ENCODE results near the gene GCGR. TPM values are rescaled to one million over a fixed set of nuclear protein-coding genes. Genes with fewer than 3 reads are reported as not detected.

GCGR gene
- total and polyA plus RNA-seq, 2 of the 13 experiments (the other 11 are each of a cell fraction or from before 2014, with no cell fraction given), result 0.04 to 0.13 TPM

GRCh38 chr17:81833160-81833920 is 29.4 kb downstream of the GCGR start, which contains the start of gene MCRIP1 (continued):
- TF ChIP-seq MLXIP (CRISPR knock-in tag; IDR thresholded peaks at IDR 0.05; ENCODE audit: borderline replicate concordance) (no peak), SMAD9 (CRISPR knock-in tag; IDR thresholded peaks at IDR 0.05) (no peak), FOXK1 (CRISPR knock-in tag; IDR thresholded peaks at IDR 0.05; ENCODE audit: borderline replicate concordance, low read depth) (peak; percentile 37; the same call in 1 of the 2 replicates), MAF1 (CRISPR knock-in tag; IDR thresholded peaks at IDR 0.05; ENCODE audit: borderline replicate concordance) (0 out of 2 replicates have a peak, but pooled peaks have one; percentile 73), ZNF251 (CRISPR knock-in tag; IDR thresholded peaks at IDR 0.05) (0 out of 2 replicates have a peak, but pooled peaks have one; percentile 78), SYNCRIP (IDR thresholded peaks at IDR 0.05; ENCODE audit: insufficient read depth, low read depth, low read length) (no peak), CHCHD3 (CRISPR knock-in tag; IDR thresholded peaks at IDR 0.05) (no peak), KDM2A (CRISPR knock-in tag; IDR thresholded peaks at IDR 0.05; ENCODE audit: borderline replicate concordance, low read depth) (peak; percentile 75; the same call in 1 of the 2 replicates), TEAD2 (CRISPR knock-in tag; IDR thresholded peaks at IDR 0.05) (no peak), ZNF12 (CRISPR knock-in tag; IDR thresholded peaks at IDR 0.05) (peak; percentile 47), XRCC5 (optimal IDR thresholded peaks at IDR 0.05; ENCODE audit: low read length) (peak; percentile 48), PHF20 (CRISPR knock-in tag; IDR thresholded peaks at IDR 0.05) (peak; percentile 72), ZNF367 (CRISPR knock-in tag; IDR thresholded peaks at IDR 0.05; ENCODE audit: borderline replicate concordance) (no peak; the same call in 1 of the 2 replicates), PCBP2 (optimal IDR thresholded peaks at IDR 0.05; ENCODE audit: low read depth, low read length, poor library complexity, severe bottlenecking) (no peak), FLYWCH1 (CRISPR knock-in tag; IDR thresholded peaks at IDR 0.05) (no peak), ZNF501 (CRISPR knock-in tag; IDR thresholded peaks at IDR 0.05) (peak; percentile 91), TAF15 (IDR thresholded peaks at IDR 0.05; ENCODE audit: low read depth, low read length, poor library complexity, severe bottlenecking) (peak; percentile 76)
- TF ChIP-seq, protein P1, sequence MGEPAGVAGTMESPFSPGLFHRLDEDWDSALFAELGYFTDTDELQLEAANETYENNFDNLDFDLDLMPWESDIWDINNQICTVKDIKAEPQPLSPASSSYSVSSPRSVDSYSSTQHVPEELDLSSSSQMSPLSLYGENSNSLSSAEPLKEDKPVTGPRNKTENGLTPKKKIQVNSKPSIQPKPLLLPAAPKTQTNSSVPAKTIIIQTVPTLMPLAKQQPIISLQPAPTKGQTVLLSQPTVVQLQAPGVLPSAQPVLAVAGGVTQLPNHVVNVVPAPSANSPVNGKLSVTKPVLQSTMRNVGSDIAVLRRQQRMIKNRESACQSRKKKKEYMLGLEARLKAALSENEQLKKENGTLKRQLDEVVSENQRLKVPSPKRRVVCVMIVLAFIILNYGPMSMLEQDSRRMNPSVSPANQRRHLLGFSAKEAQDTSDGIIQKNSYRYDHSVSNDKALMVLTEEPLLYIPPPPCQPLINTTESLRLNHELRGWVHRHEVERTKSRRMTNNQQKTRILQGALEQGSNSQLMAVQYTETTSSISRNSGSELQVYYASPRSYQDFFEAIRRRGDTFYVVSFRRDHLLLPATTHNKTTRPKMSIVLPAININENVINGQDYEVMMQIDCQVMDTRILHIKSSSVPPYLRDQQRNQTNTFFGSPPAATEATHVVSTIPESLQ (CRISPR knock-in tag; conservative IDR thresholded peaks at IDR 0.05), result peak; percentile 24; the same call in 1 of the 2 replicates
- TF ChIP-seq, protein P2, sequence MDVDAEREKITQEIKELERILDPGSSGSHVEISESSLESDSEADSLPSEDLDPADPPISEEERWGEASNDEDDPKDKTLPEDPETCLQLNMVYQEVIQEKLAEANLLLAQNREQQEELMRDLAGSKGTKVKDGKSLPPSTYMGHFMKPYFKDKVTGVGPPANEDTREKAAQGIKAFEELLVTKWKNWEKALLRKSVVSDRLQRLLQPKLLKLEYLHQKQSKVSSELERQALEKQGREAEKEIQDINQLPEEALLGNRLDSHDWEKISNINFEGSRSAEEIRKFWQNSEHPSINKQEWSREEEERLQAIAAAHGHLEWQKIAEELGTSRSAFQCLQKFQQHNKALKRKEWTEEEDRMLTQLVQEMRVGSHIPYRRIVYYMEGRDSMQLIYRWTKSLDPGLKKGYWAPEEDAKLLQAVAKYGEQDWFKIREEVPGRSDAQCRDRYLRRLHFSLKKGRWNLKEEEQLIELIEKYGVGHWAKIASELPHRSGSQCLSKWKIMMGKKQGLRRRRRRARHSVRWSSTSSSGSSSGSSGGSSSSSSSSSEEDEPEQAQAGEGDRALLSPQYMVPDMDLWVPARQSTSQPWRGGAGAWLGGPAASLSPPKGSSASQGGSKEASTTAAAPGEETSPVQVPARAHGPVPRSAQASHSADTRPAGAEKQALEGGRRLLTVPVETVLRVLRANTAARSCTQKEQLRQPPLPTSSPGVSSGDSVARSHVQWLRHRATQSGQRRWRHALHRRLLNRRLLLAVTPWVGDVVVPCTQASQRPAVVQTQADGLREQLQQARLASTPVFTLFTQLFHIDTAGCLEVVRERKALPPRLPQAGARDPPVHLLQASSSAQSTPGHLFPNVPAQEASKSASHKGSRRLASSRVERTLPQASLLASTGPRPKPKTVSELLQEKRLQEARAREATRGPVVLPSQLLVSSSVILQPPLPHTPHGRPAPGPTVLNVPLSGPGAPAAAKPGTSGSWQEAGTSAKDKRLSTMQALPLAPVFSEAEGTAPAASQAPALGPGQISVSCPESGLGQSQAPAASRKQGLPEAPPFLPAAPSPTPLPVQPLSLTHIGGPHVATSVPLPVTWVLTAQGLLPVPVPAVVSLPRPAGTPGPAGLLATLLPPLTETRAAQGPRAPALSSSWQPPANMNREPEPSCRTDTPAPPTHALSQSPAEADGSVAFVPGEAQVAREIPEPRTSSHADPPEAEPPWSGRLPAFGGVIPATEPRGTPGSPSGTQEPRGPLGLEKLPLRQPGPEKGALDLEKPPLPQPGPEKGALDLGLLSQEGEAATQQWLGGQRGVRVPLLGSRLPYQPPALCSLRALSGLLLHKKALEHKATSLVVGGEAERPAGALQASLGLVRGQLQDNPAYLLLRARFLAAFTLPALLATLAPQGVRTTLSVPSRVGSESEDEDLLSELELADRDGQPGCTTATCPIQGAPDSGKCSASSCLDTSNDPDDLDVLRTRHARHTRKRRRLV (CRISPR knock-in tag; IDR thresholded peaks at IDR 0.05), result no peak

Data from HepG2 (cell line).